Effector memory CD4-positive, alpha-beta T cell (primary cell): ENCODE data around the gene PGLYRP4.

ENCODE experiments used
- DNase-seq, 3 donors: peaks; one replicate each; pipeline ENCODE4 v3.0.0-alpha.2; 2020
- H3K27ac ChIP-seq: 2 replicates; pipeline ENCODE4 v1.7.0; 2013; ENCODE audit warnings: mild to moderate bottlenecking, low read length, moderate library complexity; ENCODE audit not compliant: insufficient read depth, poor library complexity, severe bottlenecking
- H3K27me3 ChIP-seq: replicated peaks from 2 replicates; pipeline ENCODE4 v1.7.0; 2013; ENCODE audit warnings: mild to moderate bottlenecking, low read length; ENCODE audit not compliant: insufficient read depth, control insufficient read depth, poor library complexity, severe bottlenecking
- H3K36me3 ChIP-seq: 2 replicates; pipeline ENCODE4 v1.7.0; 2013; ENCODE audit warnings: mild to moderate bottlenecking, low read length, moderate library complexity; ENCODE audit not compliant: control insufficient read depth, insufficient read depth
- H3K4me1 ChIP-seq: 2 replicates; pipeline ENCODE4 v1.7.0; 2013; ENCODE audit warnings: low read length, mild to moderate bottlenecking; ENCODE audit not compliant: control insufficient read depth, insufficient read depth, poor library complexity, severe bottlenecking
- H3K4me3 ChIP-seq: 2 replicates; pipeline ENCODE4 v1.7.0; 2013; ENCODE audit warnings: low read length, low read depth, mild to moderate bottlenecking; ENCODE audit not compliant: insufficient read depth, poor library complexity, severe bottlenecking
- H3K9me3 ChIP-seq: 2 replicates; pipeline ENCODE4 v1.7.0; 2013; ENCODE audit warnings: mild to moderate bottlenecking, low read length, moderate library complexity; ENCODE audit not compliant: control insufficient read depth

Gene PGLYRP4

GRCh38 chr1:153364766-153365666 lies 16.4 kb upstream of the PGLYRP4 start:
- Histone ChIP-seq H3K27ac (no peak overlapping the region), H3K4me3 (no peak overlapping the region), H3K36me3 (no peaks in the 10 kb centered on the region), H3K27me3 (no peaks in the 10 kb centered on the region), H3K4me1 (no peaks in the 10 kb centered on the region), H3K9me3 (no peaks in the 10 kb centered on the region)
- no peak for DNase-seq

- Histone ChIP-seq H3K4me1 (no peaks in the 10 kb centered on the region), H3K27ac (no peak overlapping the region), H3K27me3 (no peaks in the 10 kb centered on the region), H3K9me3 (no peaks in the 10 kb centered on the region), H3K4me3 (no peak overlapping the region), H3K36me3 (no peaks in the 10 kb centered on the region)
- DNase-seq: no peak
These were observed 15.5 kb upstream of the PGLYRP4 start for GRCh38 chr1:153364156-153364555.

GRCh38 chr1:153363641-153364040 lies 15.0 kb upstream of the PGLYRP4 start:
- Histone ChIP-seq H3K27ac (no peak overlapping the region), H3K27me3 (no peaks in the 10 kb centered on the region), H3K9me3 (no peaks in the 10 kb centered on the region), H3K36me3 (no peaks in the 10 kb centered on the region), H3K4me3 (no peak overlapping the region), H3K4me1 (no peaks in the 10 kb centered on the region)
- no peak for DNase-seq

GRCh38 chr1:153362187-153362775 lies 13.6 kb upstream of the PGLYRP4 start:
- H3K4me3 ChIP-seq: no peak overlapping the region
- H3K36me3 ChIP-seq: no peaks in the 10 kb centered on the region
- no peaks in the 10 kb centered on the region for H3K9me3 ChIP-seq
- no peak for DNase-seq
- H3K27me3 ChIP-seq: no peaks in the 10 kb centered on the region
- peaks cover 6% of the 10 kb centered on the region for H3K4me1 ChIP-seq
- H3K27ac ChIP-seq: no peak overlapping the region

GRCh38 chr1:153361480-153362109 lies 13.0 kb upstream of the PGLYRP4 start:
- Histone ChIP-seq H3K9me3 (no peaks in the 10 kb centered on the region), H3K36me3 (no peaks in the 10 kb centered on the region), H3K27ac (no peak overlapping the region), H3K27me3 (no peaks in the 10 kb centered on the region), H3K4me3 (no peak overlapping the region), H3K4me1 (peaks cover 10% of the 10 kb centered on the region)
- no peak for DNase-seq

GRCh38 chr1:153360592-153361479 lies 12.2 kb upstream of the PGLYRP4 start:
- H3K27ac ChIP-seq: no peak overlapping the region
- DNase-seq: no peak
- peaks cover 10% of the 10 kb centered on the region for H3K4me1 ChIP-seq
- H3K27me3 ChIP-seq: no peaks in the 10 kb centered on the region
- H3K4me3 ChIP-seq: no peak overlapping the region
- no peaks in the 10 kb centered on the region for H3K9me3 ChIP-seq
- no peaks in the 10 kb centered on the region for H3K36me3 ChIP-seq

- Histone ChIP-seq H3K9me3 (no peaks in the 10 kb centered on the region), H3K27me3 (no peaks in the 10 kb centered on the region), H3K4me3 (no peak overlapping the region), H3K36me3 (no peaks in the 10 kb centered on the region), H3K4me1 (peaks cover 10% of the 10 kb centered on the region), H3K27ac (no peak overlapping the region)
- DNase-seq: no peak
These were observed 11.5 kb upstream of the PGLYRP4 start for GRCh38 chr1:153360190-153360589.

- DNase-seq: no peak
- H3K4me1 ChIP-seq: peaks cover 10% of the 10 kb centered on the region
- H3K36me3 ChIP-seq: no peaks in the 10 kb centered on the region
- no peaks in the 10 kb centered on the region for H3K27me3 ChIP-seq
- no peaks in the 10 kb centered on the region for H3K9me3 ChIP-seq
- H3K27ac ChIP-seq: no peak overlapping the region
- H3K4me3 ChIP-seq: no peak overlapping the region
These were observed 10.6 kb upstream of the PGLYRP4 start for GRCh38 chr1:153359241-153359640.

GRCh38 chr1:153358691-153358975 lies 10.0 kb upstream of the PGLYRP4 start:
- H3K4me1 ChIP-seq: peaks cover 10% of the 10 kb centered on the region
- no peaks in the 10 kb centered on the region for H3K36me3 ChIP-seq
- no peak overlapping the region for H3K27ac ChIP-seq
- H3K4me3 ChIP-seq: no peak overlapping the region
- DNase-seq: no peak
- no peaks in the 10 kb centered on the region for H3K27me3 ChIP-seq
- H3K9me3 ChIP-seq: no peaks in the 10 kb centered on the region
